DMS153 treated with DMSO at 0.1 percent for 48 hours (cell line): Measurements from ENCODE around the gene ADAM10.
"Not testable (repeated sequence)": the region's sequence is repeated elsewhere in the genome, so short reads cannot be mapped to it uniquely, and the experiment has no call there.

Experiments used
- DNase-seq: peaks from one replicate; lab custom pipeline; 2025; ENCODE audit not compliant: unreplicated experiment; lab: John Stamatoyannopoulos, UW

The ADAM10 gene

DNA sequence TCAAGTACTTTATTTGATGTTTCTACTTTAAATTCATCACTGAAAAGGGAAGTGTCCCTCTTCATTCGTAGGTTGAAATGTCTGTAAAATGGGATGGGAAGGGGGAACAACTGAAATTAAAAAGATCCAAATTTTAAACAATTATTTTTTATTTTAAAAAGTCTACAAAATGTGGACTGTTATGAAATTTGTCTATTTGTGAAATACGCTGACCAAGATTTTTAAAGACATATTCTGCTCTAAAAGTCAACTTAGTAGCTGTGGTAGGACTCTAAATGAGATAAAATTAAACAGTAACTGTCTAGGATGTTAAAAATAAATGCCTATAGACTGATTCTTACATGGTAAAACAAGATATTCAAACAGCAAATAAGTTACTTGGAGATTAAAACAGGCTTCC is 67.3 kb downstream of the ADAM10 start:
- DNase-seq = no peak

GRCh38 chr15:58678683-58679082 is 70.8 kb downstream of the ADAM10 start:
- no peak for DNase-seq

DNA sequence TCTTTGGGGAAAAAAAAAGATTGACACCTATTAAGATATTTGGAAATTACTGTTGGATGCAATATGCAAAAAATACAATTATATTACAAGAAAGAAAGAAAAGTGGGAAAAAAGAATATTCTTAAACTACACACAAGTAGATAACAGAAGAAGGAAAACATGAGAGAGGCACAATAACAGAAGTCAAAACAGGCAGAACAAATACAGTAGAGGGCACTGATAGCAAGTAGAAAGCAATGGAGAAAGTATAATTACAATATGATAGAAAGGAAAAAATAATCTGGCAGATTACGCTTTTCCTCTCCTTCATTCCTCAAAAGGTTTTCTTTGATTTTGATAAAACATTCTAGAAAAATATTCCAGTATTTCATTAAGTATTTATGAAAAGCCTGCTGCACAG is 72.1 kb downstream of the ADAM10 start:
- DNase-seq = no peak

GRCh38 chr15:58676766-58677165 is 72.7 kb downstream of the ADAM10 start:
- no peak for DNase-seq

DNA sequence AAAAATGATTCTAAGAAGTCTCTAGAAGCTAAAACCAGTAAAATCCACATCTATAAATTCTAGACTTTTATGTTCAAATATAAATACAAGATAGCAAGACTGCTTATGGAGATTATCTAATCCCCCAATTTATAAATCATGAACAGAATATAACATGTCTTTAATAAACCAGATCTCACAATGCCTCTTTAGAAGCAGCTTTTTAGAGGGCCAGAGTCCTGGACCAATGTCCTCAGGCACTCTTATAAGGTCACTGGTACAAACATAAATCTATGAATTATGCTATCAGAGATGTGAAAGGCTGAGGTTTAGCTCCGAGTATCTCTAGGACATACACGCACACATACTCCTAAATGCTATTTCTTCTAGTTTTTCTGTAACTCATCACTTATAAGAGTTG is 78.3 kb downstream of the ADAM10 start:
- DNase-seq = no peak

- DNase-seq = no peak
Observed at GRCh38 chr15:58669108-58669507, 80.4 kb downstream of the ADAM10 start.

GRCh38 chr15:58666957-58667356 is 82.5 kb downstream of the ADAM10 start:
- no peak for DNase-seq

- DNase-seq = no peak
Observed at GRCh38 chr15:58665672-58666071, 83.8 kb downstream of the ADAM10 start.

DNA sequence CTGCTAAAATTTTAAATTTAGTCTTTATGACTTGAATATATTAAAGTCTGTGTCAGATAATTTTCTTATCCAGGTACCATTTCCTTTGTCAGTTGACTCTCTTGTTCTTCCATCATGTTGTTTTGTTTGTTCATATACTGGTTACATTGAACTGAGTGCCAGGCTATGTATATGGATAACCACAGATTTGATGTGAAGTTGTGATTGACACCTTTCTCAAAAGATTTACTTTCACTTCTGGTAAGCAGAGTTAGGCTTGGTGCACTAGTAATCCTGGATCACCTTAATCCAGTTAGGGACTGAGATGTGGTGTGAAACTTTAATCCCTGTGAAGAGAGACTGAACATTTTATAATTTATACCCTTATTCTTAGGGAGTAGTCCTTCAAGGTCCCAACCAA is 99.4 kb downstream of the ADAM10 start:
- no peak for DNase-seq

- no peak for DNase-seq
Observed at GRCh38 chr15:58649175-58649574, 100.3 kb downstream of the ADAM10 start.

- no peak for DNase-seq
Observed at GRCh38 chr15:58643996-58644395, 105.5 kb downstream of the ADAM10 start.

- DNase-seq = no peak
Observed at GRCh38 chr15:58641660-58642059, 107.8 kb downstream of the ADAM10 start.

- DNase-seq = no peak
Observed at GRCh38 chr15:58639992-58640391, 109.5 kb downstream of the ADAM10 start.

DNA sequence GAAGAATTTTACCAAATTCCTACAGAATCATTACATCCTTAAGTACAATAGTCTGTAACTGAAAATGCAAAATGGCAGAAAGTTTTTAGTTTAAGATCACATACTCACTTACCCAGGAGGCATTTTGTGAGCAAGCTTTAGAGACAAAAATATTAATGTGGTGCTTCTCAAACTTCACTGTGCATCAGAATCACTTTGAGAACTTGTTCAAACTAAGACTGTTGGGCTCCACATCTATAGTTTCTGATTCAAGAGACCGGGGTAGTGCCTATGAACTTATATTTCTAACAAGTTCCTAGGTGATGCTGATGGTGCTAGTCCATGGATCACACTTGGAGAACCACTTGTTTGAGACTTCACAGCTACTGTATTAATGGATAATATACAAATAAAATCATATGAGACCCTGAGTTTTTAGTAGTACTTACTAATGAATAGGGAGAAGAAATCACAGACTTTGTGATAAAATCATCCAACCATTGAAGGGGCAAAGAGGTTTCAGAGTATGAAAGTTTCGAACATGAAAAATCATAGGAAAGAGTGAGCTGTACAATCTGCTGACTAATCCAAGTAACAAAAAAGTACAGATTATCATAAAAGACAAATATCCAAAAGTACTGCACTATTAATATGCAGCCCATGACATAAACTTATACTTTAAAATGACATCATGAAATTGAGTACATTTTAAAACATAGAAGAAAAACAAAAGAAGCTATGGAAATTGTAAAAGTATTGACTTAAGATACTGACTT is 110.3 kb downstream of the ADAM10 start:
- DNase-seq = no peak

DNA sequence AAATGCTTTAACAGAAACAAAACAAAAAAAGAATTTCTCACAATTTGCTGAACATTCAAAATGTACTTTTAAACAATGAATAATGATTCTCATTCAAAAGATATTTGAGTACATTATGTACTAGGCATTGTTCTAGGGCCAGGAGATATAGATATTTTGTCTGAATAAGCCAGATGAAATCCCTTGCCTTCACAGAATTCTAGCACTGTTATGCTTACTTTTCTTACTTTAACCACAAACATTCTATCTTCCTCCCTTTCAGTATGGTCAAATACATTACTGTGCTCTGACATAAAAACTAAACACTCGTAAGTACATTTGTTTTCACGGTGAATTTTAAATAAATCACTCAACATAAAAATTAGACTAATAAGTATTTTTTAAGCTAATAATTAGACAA is 116.7 kb downstream of the ADAM10 start:
- DNase-seq = no peak

DNA sequence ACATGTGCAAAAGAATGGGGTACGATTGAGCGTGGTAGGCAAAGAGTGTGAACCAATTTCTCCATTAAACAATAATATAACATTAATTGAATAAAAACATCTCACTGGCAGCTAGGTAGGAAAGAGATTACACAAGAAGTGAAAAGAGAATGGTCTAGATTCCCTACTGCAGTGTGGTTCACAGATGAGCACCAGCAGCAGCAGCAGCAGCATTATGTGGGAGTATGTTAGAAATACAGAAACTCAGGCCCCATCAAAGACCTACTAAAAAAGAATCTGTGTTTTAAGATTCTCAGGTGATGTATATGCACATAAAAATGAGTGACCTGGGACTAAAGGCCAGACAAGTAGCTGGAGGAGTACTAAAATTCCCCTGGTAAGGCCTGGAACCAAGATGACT is 118.2 kb downstream of the ADAM10 start:
- DNase-seq = no peak

DNA sequence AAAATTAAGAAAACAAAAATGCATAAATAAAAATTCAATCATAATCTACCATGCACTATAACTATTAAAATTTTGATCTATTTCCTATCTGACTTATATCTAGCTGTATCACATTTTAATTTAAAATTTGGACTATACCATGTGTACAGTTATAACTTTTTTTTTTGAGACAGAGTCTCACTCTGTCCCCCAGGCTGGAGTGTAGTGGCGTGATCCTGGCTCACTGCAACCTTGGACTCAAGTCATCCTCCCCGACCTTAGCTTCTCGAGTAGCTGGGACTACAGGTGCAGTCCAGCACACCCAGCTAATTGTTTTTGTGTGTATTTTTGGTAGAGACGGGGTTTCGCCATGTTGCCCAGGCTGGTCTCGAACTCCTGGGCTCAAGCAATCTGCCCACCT is 119.9 kb downstream of the ADAM10 start:
- no peak for DNase-seq

DNA sequence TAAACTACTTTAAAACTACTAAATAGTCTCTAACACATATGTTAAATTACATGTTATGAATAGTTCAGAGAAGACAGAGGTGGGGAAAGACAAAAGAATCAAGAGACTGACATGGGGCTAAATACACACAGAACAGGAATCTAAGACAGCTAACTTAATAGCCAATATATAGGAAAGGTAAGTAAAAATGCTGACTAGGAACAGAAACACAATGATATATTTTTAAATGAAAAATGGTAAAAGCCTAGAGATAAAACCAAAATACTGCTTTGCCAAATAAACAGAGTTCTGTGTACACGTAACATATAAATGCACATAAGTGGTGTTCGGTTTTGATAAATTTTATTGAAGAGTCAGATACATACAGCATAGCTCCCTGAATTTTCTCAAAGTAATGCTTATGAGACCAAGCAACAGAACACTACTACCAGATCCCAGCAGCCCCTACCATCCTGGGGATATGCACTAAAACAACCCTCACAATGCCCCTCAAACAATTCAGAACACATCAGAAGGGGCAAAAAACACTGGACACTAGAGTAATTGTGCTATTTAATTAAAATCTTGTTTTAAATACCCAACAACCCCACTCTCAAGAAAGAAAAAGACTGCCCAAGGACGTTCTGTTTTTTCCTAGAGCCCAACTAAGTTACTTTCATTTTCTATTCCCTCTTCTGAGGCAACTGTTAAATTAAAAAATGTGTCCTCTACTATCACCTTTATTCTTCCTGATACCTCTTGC is 121.1 kb downstream of the ADAM10 start:
- DNase-seq = no peak

GRCh38 chr15:58627701-58628100 is 121.8 kb downstream of the ADAM10 start:
- no peak for DNase-seq

GRCh38 chr15:58627046-58627445 is 122.5 kb downstream of the ADAM10 start:
- DNase-seq = no peak

DNA sequence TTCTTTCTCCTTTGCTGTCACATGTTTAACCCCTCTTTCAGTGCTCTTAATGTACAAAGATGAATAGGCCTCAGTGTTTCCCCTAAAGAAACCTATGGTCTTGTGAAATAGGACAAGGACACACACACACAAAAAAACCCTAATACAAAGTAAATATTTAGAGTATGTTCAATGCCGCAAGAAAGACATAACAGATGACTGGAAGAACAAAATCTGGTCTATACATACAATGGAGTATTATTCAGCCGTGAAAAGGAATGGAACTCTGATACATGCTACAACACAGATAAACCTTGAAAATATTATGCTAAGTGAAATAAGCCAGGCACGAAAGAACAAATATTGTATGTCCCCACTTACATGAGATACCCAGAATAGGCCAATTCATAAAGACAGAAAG is 123.1 kb downstream of the ADAM10 start:
- DNase-seq = no peak

DNA sequence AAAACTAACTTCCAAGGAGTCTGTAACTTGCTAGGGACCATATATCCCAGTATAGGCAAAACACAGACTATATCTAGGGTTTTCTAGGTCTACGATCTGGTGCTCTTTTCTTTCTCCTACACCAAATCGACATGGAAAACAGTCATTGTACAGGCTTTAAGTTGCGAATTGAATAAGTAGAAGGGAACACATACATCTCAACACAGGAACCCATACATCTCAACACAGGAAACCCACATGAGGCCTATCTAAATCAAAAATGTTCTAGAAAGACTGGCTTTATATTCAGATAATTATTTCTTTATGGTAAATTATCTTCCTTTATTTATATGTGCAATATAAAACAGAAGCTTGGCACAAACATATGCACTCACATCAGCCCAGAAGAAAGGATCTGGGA is 126.6 kb downstream of the ADAM10 start:
- no peak for DNase-seq

- not testable (repeated sequence) for DNase-seq
Observed at GRCh38 chr15:58620268-58620667, 129.2 kb downstream of the ADAM10 start.
